ENCODE data around the gene TNK2. TPM values are rescaled to one million over a fixed set of nuclear protein-coding genes. Genes with fewer than 3 reads are reported as not detected.
"Not testable (repeated sequence)": the region's sequence is repeated elsewhere in the genome, so short reads cannot be mapped to it uniquely, and the experiment has no call there.

Gene TNK2
- total RNA-seq, 4 donors from 2014 or later, result 12.6 to 26.6 (median 15.6) TPM

DNA sequence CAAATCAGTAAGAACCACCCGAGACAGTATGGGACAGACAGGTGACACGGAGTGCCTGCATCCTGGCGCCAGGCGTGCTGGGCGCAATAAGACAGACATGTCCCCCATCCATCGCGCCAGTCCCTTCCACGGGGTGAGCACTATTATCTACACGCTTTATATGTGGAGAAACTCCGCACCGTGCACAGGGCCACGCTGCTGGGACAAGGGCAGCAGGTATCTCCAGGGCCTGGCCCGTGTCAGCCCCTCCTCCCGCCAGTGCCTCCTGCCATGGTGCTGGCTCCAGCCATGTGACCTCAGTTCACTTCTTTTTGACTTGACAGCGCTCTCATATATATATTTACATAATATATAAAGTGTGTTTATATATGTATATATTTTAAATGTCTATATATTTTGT is 42.6 kb downstream of the TNK2 start:
- ATAC-seq (ENCODE audit: low FRiP score) (no peak), DNase-seq (ENCODE audit: low spot score) (no peak)
- TF ChIP-seq CTCF (IDR thresholded peaks at IDR 0.05), result no peak

- TF ChIP-seq CTCF (IDR thresholded peaks at IDR 0.05), result peak in 2 of 3 donors; percentile 35 to 68
- ATAC-seq (ENCODE audit: low FRiP score) (peak; percentile 91), DNase-seq (ENCODE audit: low spot score) (peak; percentile 85)
Measured at GRCh38 chr3:195863121-195864061, 45.0 kb downstream of the TNK2 start.

DNA sequence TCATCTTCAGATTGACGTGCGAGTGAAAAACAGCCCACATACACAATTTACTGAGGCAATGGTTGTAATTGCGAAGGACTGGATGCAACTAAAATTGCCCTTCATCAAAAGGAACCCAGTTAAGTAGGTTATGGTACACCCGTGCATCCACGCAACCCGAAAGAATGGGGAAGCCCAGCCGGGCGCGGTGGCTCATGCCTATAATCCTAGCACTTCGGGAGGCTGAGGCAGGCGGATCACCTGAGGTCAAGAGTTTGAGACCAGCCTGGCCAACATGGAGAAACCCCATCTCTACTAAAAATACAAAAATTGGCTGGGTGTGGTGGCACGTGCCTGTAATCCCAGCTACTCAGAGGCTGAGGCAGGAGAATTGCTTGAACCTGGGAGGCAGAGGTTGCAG is 46.0 kb downstream of the TNK2 start:
- ATAC-seq (ENCODE audit: low FRiP score); DNase-seq (ENCODE audit: low spot score): not testable (repeated sequence)

- no peak for TF ChIP-seq CTCF (IDR thresholded peaks at IDR 0.05)
- DNase-seq (ENCODE audit: low spot score) (no peak), ATAC-seq (ENCODE audit: low FRiP score) (no peak)
Measured at GRCh38 chr3:195860456-195860855, 47.9 kb downstream of the TNK2 start.

DNA sequence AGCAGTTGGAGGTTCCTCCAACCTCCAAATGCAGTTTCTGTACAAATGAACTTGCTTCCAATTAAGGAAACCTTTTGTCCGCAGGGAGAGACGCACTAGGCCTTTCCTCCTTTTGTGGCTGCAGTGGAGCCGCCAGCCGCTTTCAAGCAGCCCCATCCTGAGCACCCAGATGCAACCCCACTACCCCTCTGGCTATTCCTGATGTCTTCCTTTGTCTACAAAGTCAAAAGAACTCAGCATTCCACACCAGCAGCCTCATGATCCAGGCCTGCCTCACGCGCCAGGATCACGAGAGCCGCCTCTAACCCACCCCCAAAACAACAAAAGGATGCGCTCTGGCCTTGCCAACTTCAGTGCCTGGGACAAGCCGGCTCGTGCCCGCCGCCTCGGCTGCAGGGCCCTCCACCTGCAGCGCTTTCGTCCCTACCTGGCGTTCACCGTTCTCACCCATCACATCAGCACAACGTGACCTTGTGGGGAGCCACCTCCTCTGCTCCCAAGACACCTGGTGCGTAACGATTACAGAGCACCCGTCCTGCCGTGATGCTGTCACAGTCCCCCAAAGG is 48.4 kb downstream of the TNK2 start:
- no peak for ATAC-seq (ENCODE audit: low FRiP score)
- no peak for DNase-seq (ENCODE audit: low spot score)
- TF ChIP-seq CTCF (IDR thresholded peaks at IDR 0.05), result no peak

DNA sequence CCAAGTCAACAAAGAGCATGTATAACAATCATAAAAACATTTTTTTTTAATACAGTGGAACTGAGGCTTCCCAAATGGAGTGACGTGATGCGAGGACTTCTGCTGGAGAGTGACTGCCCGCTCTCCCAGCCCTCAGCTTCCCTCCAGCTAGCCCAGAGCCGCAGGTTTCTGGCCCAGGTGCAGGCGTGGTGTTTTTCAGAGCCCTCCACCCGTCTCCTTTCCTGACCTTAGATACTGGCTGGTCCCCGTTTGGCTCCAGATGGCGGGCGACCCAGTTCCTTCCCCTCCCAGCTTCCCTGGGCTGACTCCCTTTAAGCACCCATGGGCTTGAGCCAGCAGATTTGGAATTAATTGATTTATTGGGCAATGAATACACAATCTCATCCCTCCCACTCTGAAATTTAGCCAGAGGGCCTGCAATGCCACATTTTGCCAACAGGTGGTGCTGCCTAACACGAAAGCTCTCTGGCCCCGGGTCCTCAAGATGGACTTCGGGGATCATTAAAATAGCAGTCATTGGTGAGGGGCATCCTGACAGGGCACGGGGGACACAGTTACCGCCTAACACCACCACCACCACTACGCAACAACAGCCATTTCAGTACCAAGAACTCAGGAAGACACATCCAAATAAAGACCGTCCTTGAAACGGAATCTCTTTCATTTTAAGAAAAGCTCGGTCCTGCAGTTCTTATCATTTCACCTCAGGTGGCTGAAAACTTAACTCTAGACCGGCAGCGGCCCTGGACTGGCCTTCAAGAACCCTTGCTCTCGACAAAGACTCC is 49.1 kb downstream of the TNK2 start:
- DNase-seq (ENCODE audit: low spot score), result peak; percentile 96
- peak in 2 of 3 donors; percentile 31 to 91 for TF ChIP-seq CTCF (IDR thresholded peaks at IDR 0.05)
- ATAC-seq (ENCODE audit: low FRiP score), result peak; percentile 33

DNA sequence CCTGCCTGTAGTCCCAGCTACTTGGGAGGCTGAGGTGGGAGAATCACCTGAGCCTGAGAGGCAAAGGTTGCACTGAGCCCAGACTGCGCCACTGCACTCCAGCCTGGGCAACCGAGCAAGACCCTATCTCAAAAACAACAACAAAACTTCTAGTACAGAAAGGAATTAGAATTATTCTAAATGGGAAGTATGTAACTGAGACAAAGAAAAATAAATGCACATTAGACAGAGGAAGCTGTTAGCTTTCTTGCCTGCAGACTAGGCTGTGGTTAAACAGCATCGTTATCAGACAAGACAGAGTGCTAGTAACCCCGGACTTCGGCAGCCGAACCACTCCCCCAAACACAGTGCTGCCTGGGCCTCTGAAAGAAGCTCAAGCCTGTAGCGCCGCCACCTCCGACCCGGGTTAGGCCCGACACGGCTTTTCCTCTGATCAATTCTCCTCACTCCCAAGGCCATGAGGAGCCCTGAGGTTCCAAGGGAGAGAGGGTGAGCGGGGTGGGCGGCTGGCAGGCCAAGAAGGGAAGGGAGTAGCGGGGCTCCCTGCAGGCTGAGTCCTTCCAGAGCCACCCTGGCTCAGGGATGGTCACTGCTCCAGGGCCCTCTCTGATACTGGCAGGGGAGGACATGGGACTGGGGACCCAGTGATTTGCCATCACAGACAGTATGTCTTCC is 51.8 kb downstream of the TNK2 start:
- ATAC-seq (ENCODE audit: low FRiP score) (no peak), DNase-seq (ENCODE audit: low spot score) (no peak)
- TF ChIP-seq CTCF (IDR thresholded peaks at IDR 0.05), result no peak

All from omental fat pad (tissue), 4 donors.